Measurements from ENCODE around the gene MACROD2. TPM values are rescaled to one million over a fixed set of nuclear protein-coding genes. Genes with fewer than 3 reads are reported as not detected.

MACROD2 gene
- total RNA-seq, 1 donor from 2014 or later: 1.6 TPM

DNA sequence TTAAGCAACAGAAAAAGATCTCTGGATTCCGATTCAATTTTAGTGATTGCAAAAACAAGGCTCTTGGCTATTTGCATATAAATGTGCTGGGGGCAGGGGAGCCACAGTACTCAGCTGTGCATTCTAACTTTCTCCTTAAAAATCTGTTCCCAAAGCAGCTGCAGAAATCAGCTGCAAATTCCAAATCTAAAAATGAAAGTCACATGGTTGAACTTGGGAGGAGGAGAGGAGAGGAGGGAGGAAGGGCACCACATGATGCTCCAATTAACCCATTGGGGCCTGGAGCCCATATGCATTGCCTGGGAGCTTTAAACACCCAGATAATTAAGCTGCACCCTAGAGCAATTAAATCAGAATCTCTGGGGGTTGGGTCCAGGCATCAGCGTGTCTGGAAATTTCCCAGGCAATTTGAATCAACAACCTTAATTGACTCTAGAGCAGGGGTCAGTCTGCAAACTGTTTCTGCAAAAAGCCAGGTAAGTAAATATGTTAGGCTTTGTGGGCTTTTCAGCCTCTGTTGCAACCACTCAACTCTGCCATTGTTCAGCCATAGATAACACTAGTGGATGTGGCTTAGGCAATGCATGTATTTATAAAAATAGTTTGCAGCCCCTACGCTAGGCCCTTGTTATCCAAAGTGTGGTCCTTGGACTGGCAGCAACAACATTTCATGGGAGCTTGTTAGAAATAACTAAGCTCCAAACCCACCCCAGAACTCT is 2069.8 kb downstream of the MACROD2 start:
- Histone ChIP-seq H3K27me3 (ENCODE audit: control insufficient read depth, insufficient read depth, low read length) (no peaks in the 10 kb centered on the region), H3K36me3 (ENCODE audit: control insufficient read depth, insufficient read depth, low read length) (no peaks in the 10 kb centered on the region), H3K4me3 (ENCODE audit: low read depth, low read length) (no peak overlapping the region)
- TF ChIP-seq, protein P1, sequence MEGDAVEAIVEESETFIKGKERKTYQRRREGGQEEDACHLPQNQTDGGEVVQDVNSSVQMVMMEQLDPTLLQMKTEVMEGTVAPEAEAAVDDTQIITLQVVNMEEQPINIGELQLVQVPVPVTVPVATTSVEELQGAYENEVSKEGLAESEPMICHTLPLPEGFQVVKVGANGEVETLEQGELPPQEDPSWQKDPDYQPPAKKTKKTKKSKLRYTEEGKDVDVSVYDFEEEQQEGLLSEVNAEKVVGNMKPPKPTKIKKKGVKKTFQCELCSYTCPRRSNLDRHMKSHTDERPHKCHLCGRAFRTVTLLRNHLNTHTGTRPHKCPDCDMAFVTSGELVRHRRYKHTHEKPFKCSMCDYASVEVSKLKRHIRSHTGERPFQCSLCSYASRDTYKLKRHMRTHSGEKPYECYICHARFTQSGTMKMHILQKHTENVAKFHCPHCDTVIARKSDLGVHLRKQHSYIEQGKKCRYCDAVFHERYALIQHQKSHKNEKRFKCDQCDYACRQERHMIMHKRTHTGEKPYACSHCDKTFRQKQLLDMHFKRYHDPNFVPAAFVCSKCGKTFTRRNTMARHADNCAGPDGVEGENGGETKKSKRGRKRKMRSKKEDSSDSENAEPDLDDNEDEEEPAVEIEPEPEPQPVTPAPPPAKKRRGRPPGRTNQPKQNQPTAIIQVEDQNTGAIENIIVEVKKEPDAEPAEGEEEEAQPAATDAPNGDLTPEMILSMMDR (IDR thresholded peaks at IDR 0.05; ENCODE audit: insufficient read depth, low read length, severe bottlenecking): no peak
- DNase-seq (ENCODE audit: low read depth) (no peak), FAIRE-seq (no peak)

DNA sequence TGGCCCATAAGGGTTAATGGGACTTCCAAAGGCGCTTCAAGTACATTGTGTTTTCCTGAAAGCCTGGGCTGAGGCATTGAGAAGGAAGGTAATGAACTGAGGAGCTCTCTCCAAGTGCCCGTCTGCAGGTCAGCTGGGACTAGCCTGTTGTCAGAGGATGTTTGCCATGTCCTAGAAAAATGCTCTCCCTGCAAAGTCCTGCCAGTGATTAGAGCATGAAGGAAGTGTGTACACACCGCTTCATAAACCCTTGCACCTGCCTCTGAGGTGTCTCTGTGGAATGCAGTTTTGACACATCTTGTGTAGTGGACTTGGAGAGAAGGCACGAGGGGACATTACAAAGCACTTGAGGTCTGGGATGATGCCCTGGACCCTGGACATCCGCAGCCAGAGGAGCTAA is 2071.3 kb downstream of the MACROD2 start:
- FAIRE-seq (peak; percentile 50), DNase-seq (ENCODE audit: low read depth) (no peak)
- no peak overlapping the region for H3K4me3 ChIP-seq (ENCODE audit: low read depth, low read length)
- TF ChIP-seq, protein P1 (IDR thresholded peaks at IDR 0.05; ENCODE audit: insufficient read depth, low read length, severe bottlenecking): no peak
- no peaks in the 10 kb centered on the region for H3K36me3 ChIP-seq (ENCODE audit: control insufficient read depth, insufficient read depth, low read length)
- no peaks in the 10 kb centered on the region for H3K27me3 ChIP-seq (ENCODE audit: control insufficient read depth, insufficient read depth, low read length)

DNA sequence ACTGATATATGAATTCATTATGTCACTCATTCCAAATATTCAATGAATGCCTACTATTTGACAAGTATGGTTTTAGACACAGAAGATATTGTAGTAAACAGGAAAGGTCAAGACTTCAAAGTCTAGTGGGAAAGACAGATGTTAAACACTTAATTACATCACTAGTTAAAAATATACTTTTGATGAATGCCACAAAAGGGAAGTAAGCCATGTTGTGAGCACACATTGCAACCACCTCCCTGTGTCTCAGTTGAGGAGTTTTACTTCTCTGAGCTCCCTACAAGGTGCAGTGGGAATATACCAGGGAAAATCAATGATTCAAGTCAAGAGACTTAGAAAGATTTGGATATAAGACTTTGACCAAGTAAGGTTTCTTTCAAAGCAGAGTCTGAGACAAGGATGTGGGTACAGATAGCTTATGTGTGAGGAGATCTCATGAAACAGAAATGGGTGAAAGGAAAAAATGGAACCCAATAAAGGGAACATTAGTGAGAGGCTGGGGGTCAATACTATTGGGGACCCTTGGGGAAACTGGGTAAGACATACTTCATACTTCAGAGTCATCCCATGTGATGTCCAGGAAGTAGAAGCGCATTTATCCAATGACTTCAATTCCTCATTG is 2074.2 kb downstream of the MACROD2 start:
- FAIRE-seq: no peak

DNA sequence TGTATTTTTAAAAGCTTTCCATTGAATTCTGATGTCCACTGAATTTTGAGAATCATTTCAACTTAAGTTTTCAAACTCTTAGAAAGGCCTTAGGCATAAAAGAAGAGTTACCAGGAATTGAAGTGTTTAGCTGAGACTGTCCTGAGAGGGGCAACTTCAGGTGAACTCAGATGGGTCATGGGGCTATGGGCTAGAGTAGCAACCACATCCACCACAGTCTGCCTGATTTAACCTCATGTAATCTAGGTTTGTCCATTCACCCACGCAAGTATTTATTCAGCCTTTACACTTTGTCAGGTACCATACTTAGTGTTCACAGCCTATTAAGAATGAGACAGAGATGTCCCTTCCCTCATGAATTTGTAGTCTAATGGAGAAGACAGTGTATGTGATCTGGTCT is 2076.9 kb downstream of the MACROD2 start:
- H3K4me3 ChIP-seq (ENCODE audit: low read depth, low read length): no peak overlapping the region
- no peaks in the 10 kb centered on the region for H3K27me3 ChIP-seq (ENCODE audit: control insufficient read depth, insufficient read depth, low read length)
- FAIRE-seq: no peak
- DNase-seq (ENCODE audit: low read depth): no peak
- no peaks in the 10 kb centered on the region for H3K36me3 ChIP-seq (ENCODE audit: control insufficient read depth, insufficient read depth, low read length)
- TF ChIP-seq, protein P1 (IDR thresholded peaks at IDR 0.05; ENCODE audit: insufficient read depth, low read length, severe bottlenecking): no peak

More for the DNA sequence above, 2074.2 kb downstream of the MACROD2 start:
- no peaks in the 10 kb centered on the region for H3K27me3 ChIP-seq (ENCODE audit: control insufficient read depth, insufficient read depth, low read length)
- no peak overlapping the region for H3K4me3 ChIP-seq (ENCODE audit: low read depth, low read length)
- no peak for DNase-seq (ENCODE audit: low read depth)
- no peaks in the 10 kb centered on the region for H3K36me3 ChIP-seq (ENCODE audit: control insufficient read depth, insufficient read depth, low read length)
- TF ChIP-seq, protein P1 (IDR thresholded peaks at IDR 0.05; ENCODE audit: insufficient read depth, low read length, severe bottlenecking): no peak

DNA sequence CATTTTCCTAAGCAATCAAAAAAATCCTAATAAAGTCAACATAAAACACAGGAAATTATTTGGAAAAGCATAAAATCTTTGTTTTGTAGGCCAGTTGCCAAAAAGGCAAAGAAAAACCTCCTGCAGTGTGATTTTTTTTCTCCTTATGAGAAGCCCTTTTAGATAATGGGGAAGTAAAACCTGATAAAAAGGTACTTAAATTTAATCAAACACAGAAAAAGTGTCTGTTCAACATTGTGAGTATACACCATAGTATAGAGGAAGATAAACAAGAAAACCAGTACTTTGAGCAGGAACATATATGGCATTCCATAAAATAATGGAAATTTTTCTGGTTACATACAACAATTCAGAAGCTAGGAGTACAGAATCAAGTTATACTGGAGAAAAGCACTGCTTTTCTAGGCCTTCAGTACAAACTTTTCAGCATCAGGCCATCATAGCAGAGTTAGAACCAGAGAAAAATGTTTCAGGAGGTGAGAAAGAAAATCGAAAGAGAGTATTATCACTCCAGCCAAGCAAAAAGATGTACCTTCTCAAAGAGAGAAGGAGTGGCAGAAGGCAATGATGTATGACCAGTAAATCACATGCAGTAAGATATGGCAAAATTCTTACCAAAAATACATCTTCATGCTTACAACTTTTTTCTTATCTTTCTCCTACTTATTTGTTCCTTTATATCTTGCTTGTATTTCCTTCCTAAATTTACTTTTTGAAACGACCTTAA is 2083.0 kb downstream of the MACROD2 start:
- Histone ChIP-seq H3K4me3 (ENCODE audit: low read depth, low read length) (no peak overlapping the region), H3K27me3 (ENCODE audit: control insufficient read depth, insufficient read depth, low read length) (no peaks in the 10 kb centered on the region), H3K36me3 (ENCODE audit: control insufficient read depth, insufficient read depth, low read length) (no peaks in the 10 kb centered on the region)
- TF ChIP-seq, protein P1 (IDR thresholded peaks at IDR 0.05; ENCODE audit: insufficient read depth, low read length, severe bottlenecking): no peak
- FAIRE-seq (no peak), DNase-seq (ENCODE audit: low read depth) (no peak)

Measured in bronchial epithelial cell (primary cell).